Liver (tissue), 3 donors: ENCODE data around the gene ELAVL3.

Experiments used
- FOXA1 ChIP-seq: IDR thresholded peaks from 2 replicates; pipeline ENCODE4 v1.6.1; 2016; ENCODE audit warnings: antibody characterized with exemption
- GABPA ChIP-seq, 2 donors: IDR thresholded peaks in 1 of 2; conservative IDR thresholded peaks in 1 of 2; 2 replicates each; pipeline ENCODE4 v1.6.1; 2016; ENCODE audit warnings: antibody characterized with exemption in 2 of 2, mild to moderate bottlenecking in 1 of 2, moderate library complexity in 1 of 2
- HNF4G ChIP-seq: IDR thresholded peaks from 2 replicates; pipeline ENCODE4 v1.6.1; 2016; ENCODE audit warnings: antibody characterized with exemption
- RAD21 ChIP-seq, 2 donors: IDR thresholded peaks; 2 replicates each; pipeline ENCODE4 v1.6.1; 2016; ENCODE audit warnings: antibody characterized with exemption in 2 of 2, mild to moderate bottlenecking in 2 of 2
- TF ChIP-seq, protein P1 (sequence below): IDR thresholded peaks from 2 replicates; pipeline ENCODE4 v1.6.1; 2016; ENCODE audit warnings: antibody characterized with exemption
- TF ChIP-seq, protein P2 (sequence below): fragments of 150-350 bp; IDR thresholded peaks from 2 replicates; pipeline ENCODE4 v1.5.1; 2017; ENCODE audit warnings: improper control_type of control experiment, low read depth, low read length; ENCODE audit not compliant: missing input control
- TF ChIP-seq, protein P3 (sequence below): IDR thresholded peaks from 2 replicates; pipeline ENCODE4 v1.6.1; 2016; ENCODE audit warnings: antibody characterized with exemption
- donor health status: healthy.
- donor health status: healthy.

DNA sequence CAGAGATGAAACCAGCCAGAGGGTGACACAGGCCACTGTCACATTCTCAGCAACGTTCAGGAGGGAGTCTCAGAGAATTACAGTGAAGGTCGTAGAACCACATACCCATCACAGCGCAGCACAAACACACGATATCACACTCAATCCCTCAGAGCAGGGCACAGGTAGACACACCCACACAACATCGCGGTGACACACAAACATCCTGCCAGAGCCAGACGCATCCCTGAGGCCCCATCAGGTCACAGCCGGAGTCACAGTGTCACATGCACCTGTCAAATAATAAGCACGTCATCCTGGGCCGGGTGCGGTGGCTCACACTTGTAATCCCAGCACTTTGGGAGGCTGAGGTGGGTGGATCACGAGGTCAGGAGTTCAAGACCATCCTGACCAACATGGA, 17.5 kb downstream of the ELAVL3 start:
- TF ChIP-seq, protein P1, sequence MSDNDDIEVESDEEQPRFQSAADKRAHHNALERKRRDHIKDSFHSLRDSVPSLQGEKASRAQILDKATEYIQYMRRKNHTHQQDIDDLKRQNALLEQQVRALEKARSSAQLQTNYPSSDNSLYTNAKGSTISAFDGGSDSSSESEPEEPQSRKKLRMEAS = no peak
- TF ChIP-seq, protein P2, sequence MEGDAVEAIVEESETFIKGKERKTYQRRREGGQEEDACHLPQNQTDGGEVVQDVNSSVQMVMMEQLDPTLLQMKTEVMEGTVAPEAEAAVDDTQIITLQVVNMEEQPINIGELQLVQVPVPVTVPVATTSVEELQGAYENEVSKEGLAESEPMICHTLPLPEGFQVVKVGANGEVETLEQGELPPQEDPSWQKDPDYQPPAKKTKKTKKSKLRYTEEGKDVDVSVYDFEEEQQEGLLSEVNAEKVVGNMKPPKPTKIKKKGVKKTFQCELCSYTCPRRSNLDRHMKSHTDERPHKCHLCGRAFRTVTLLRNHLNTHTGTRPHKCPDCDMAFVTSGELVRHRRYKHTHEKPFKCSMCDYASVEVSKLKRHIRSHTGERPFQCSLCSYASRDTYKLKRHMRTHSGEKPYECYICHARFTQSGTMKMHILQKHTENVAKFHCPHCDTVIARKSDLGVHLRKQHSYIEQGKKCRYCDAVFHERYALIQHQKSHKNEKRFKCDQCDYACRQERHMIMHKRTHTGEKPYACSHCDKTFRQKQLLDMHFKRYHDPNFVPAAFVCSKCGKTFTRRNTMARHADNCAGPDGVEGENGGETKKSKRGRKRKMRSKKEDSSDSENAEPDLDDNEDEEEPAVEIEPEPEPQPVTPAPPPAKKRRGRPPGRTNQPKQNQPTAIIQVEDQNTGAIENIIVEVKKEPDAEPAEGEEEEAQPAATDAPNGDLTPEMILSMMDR = no peak
- TF ChIP-seq RAD21 (IDR thresholded peaks at IDR 0.05) (no peak), GABPA (IDR thresholded peaks at IDR 0.05 in 1 of 2, conservative IDR thresholded peaks at IDR 0.05 in 1 of 2) (no peak), HNF4G (no peak), FOXA1 (no peak)
- TF ChIP-seq, protein P3, sequence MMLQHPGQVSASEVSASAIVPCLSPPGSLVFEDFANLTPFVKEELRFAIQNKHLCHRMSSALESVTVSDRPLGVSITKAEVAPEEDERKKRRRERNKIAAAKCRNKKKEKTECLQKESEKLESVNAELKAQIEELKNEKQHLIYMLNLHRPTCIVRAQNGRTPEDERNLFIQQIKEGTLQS = no peak
